H1 (cell line): ENCODE data around the gene PIAS1. TPM values are rescaled to one million over a fixed set of nuclear protein-coding genes. Genes with fewer than 3 reads are reported as not detected.

Experiments used
- CTCF ChIA-PET: fragments of 300-600 bp; sonication (Branson Sonifier 250); formaldehyde crosslinking; loops from one replicate; lab custom pipeline; 2021; ENCODE audit not compliant: partially characterized antibody; lab: Charles Lee
- POLR2A ChIA-PET: fragments of 300-600 bp; sonication (Branson Sonifier 250); formaldehyde crosslinking; loops from one replicate; lab custom pipeline; 2021; ENCODE audit warnings: inconsistent platforms; ENCODE audit not compliant: partially characterized antibody; lab: Charles Lee
- DNase-seq, 2 experiments: peaks; one replicate each; pipeline versions ENCODE4 v3.0.0 to v3.0.0-alpha.2; 2010 to 2022; ENCODE audit warnings: low spot score in 2 of 2, low read depth in 1 of 2, mixed read lengths in 1 of 2
- FAIRE-seq: peaks from 2 replicates; lab custom pipeline; 2011; peaks lifted over from hg19 to GRCh38; lab: Jason Lieb, UNC
- H2AFZ ChIP-seq: 2 replicates; pipeline ENCODE4 v1.8.1; 2012; ENCODE audit warnings: low read length, inconsistent platforms
- H2AK5ac ChIP-seq: 2 replicates; pipeline ENCODE4 v1.6.1; 2013; ENCODE audit warnings: low read depth, low read length
- H2BK120ac ChIP-seq: replicated peaks from 2 replicates; pipeline ENCODE3; 2013; ENCODE audit warnings: low read depth, low read length, inconsistent platforms
- H2BK12ac ChIP-seq: 2 replicates; pipeline ENCODE4 v1.6.1; 2013; ENCODE audit warnings: low read depth, low read length
- H2BK15ac ChIP-seq: 2 replicates; pipeline ENCODE4 v1.6.1; 2013; ENCODE audit warnings: low read length
- H2BK20ac ChIP-seq: 2 replicates; pipeline ENCODE4 v1.6.1; 2013; ENCODE audit warnings: low read length
- H2BK5ac ChIP-seq: 2 replicates; pipeline ENCODE4 v1.6.1; 2013; ENCODE audit warnings: low read depth, low read length
- H3K14ac ChIP-seq: 2 replicates; pipeline ENCODE4 v1.6.1; 2013; ENCODE audit warnings: inconsistent platforms; ENCODE audit not compliant: insufficient read length
- H3K18ac ChIP-seq: 2 replicates; pipeline ENCODE4 v1.6.1; 2013; ENCODE audit warnings: low read length; ENCODE audit errors: extremely low read depth
- H3K23ac ChIP-seq: 2 replicates; pipeline ENCODE4 v1.6.1; 2013; ENCODE audit warnings: inconsistent platforms; ENCODE audit not compliant: insufficient read length
- H3K23me2 ChIP-seq: 2 replicates; pipeline ENCODE4 v1.6.1; 2013; ENCODE audit warnings: low read depth, low read length
- H3K27ac ChIP-seq: 2 replicates; pipeline ENCODE4 v1.6.1; 2011; ENCODE audit warnings: low read depth, low read length, inconsistent platforms
- H3K27me3 ChIP-seq, 4 experiments: replicated peaks in 1 of 4; 1 replicate in 1 of 4; 2 replicates in 3 of 4; pipeline versions ENCODE4 v1.6.1 to v1.8.1; 2011 to 2013; ENCODE audit warnings: low read length in 3 of 4, mild to moderate bottlenecking in 3 of 4, inconsistent platforms in 2 of 4, mixed read lengths in 2 of 4, moderate library complexity in 1 of 4; ENCODE audit not compliant: control insufficient read depth in 3 of 4, insufficient read depth in 3 of 4; ENCODE audit errors: extremely low read depth in 1 of 4
- H3K36me3 ChIP-seq, 4 experiments: 2 replicates each; pipeline versions ENCODE4 v1.6.1 to v1.8.1; 2011 to 2013; ENCODE audit warnings: mild to moderate bottlenecking in 4 of 4, low read length in 3 of 4, moderate library complexity in 2 of 4, control low read depth in 1 of 4, inconsistent platforms in 1 of 4; ENCODE audit not compliant: insufficient read depth in 4 of 4, control insufficient read depth in 2 of 4
- H3K4ac ChIP-seq: replicated peaks from 2 replicates; pipeline ENCODE3; 2013; ENCODE audit warnings: low read length, low read depth, mixed read lengths, inconsistent platforms; ENCODE audit not compliant: insufficient read length
- H3K4me1 ChIP-seq, 4 experiments: replicated peaks in 1 of 4; 1 replicate in 1 of 4; 2 replicates in 3 of 4; pipeline versions ENCODE4 v1.6.1 to v1.8.1; 2011 to 2013; ENCODE audit warnings: low read length in 3 of 4, inconsistent platforms in 2 of 4, mixed read lengths in 1 of 4; ENCODE audit not compliant: insufficient read depth in 4 of 4, control insufficient read depth in 3 of 4
- H3K4me2 ChIP-seq, 2 experiments: 2 replicates each; pipeline versions ENCODE4 v1.6.1 to v1.8.1; 2011 to 2013; ENCODE audit warnings: low read depth in 2 of 2, low read length in 2 of 2, control low read depth in 1 of 2, inconsistent platforms in 1 of 2, mild to moderate bottlenecking in 1 of 2; ENCODE audit not compliant: insufficient read depth in 1 of 2
- H3K4me3 ChIP-seq, 4 experiments: fragments of 200-600, 300-600 bp in 1 of 4; sonication (generic), shearing (Covaris generic), sonication (Bioruptor Twin) in 1 of 4; 2 replicates each; pipeline versions ENCODE4 v1.5.1 to v1.8.1; 2011 to 2016; ENCODE audit warnings: low read length in 4 of 4, low read depth in 3 of 4, control low read depth in 2 of 4, inconsistent platforms in 2 of 4, mild to moderate bottlenecking in 2 of 4, mixed read lengths in 1 of 4, moderate library complexity in 1 of 4; ENCODE audit not compliant: insufficient read depth in 2 of 4; ENCODE audit errors: extremely low read depth in 1 of 4
- H3K56ac ChIP-seq: replicated peaks from 2 replicates; pipeline ENCODE3; 2013; ENCODE audit warnings: low read depth, mild to moderate bottlenecking, mixed read lengths, low read length, inconsistent platforms; ENCODE audit not compliant: insufficient read length
- H3K79me1 ChIP-seq: 2 replicates; pipeline ENCODE4 v1.6.1; 2013; ENCODE audit warnings: low read depth, low read length, control low read depth
- H3K79me2 ChIP-seq, 2 experiments: 2 replicates each; pipeline versions ENCODE4 v1.6.1 to v1.8.1; 2012 to 2013; ENCODE audit warnings: low read length in 2 of 2, mild to moderate bottlenecking in 2 of 2, inconsistent platforms in 1 of 2; ENCODE audit not compliant: insufficient read depth in 2 of 2, control insufficient read depth in 1 of 2
- H3K9ac ChIP-seq, 4 experiments: replicated peaks in 1 of 4; 1 replicate in 1 of 4; 2 replicates in 3 of 4; pipeline versions ENCODE4 v1.6.1 to v1.8.1; 2011 to 2013; ENCODE audit warnings: low read depth in 3 of 4, low read length in 3 of 4, control low read depth in 2 of 4, mild to moderate bottlenecking in 2 of 4, moderate library complexity in 2 of 4, inconsistent platforms in 1 of 4; ENCODE audit errors: extremely low read depth in 1 of 4
- H3K9me3 ChIP-seq, 2 experiments: 2 replicates each; pipeline versions ENCODE4 v1.6.1 to v1.8.1; 2012 to 2013; ENCODE audit warnings: mild to moderate bottlenecking in 2 of 2, moderate library complexity in 2 of 2, control low read depth in 1 of 2, inconsistent platforms in 1 of 2, low read depth in 1 of 2, low read length in 1 of 2, mixed read lengths in 1 of 2; ENCODE audit not compliant: insufficient read depth in 2 of 2
- H4K20me1 ChIP-seq, 2 experiments: replicated peaks in 1 of 2; 2 replicates each; pipeline versions ENCODE3 to v1.8.1; 2011 to 2013; ENCODE audit warnings: inconsistent platforms in 2 of 2, low read length in 2 of 2, mild to moderate bottlenecking in 1 of 2; ENCODE audit not compliant: insufficient read depth in 2 of 2, control insufficient read depth in 1 of 2
- H4K5ac ChIP-seq: 2 replicates; pipeline ENCODE4 v1.6.1; 2013; ENCODE audit warnings: low read length, low read depth, mixed read lengths, inconsistent platforms; ENCODE audit not compliant: insufficient read length
- H4K8ac ChIP-seq: 2 replicates; pipeline ENCODE4 v1.8.0; 2013; ENCODE audit warnings: mild to moderate bottlenecking, moderate library complexity, low read length, inconsistent platforms; ENCODE audit not compliant: insufficient read depth; ENCODE audit errors: extremely low read depth
- H4K91ac ChIP-seq: replicated peaks from 2 replicates; pipeline ENCODE3; 2013; ENCODE audit warnings: low read length, mixed read lengths, inconsistent platforms; ENCODE audit not compliant: insufficient read length
- BRCA1 ChIP-seq: IDR thresholded peaks from 2 replicates; pipeline ENCODE4 v1.6.1; 2012; ENCODE audit warnings: low read depth, low read length, improper control_type of control experiment
- CEBPB ChIP-seq: IDR thresholded peaks from 2 replicates; pipeline ENCODE4 v1.6.1; 2012; ENCODE audit warnings: low read depth, low read length
- EGR1 ChIP-seq: IDR thresholded peaks from 2 replicates; pipeline ENCODE4 v1.6.1; 2011; ENCODE audit warnings: low read depth, low read length, borderline replicate concordance
- EP300 ChIP-seq, 2 experiments: IDR thresholded peaks; 1 replicate in 1 of 2; 2 replicates in 1 of 2; pipeline ENCODE4 v1.6.1; 2011 to 2012; ENCODE audit warnings: low read depth in 2 of 2, low read length in 2 of 2, mild to moderate bottlenecking in 2 of 2, borderline replicate concordance in 1 of 2, inconsistent platforms in 1 of 2, moderate library complexity in 1 of 2
- GABPA ChIP-seq: IDR thresholded peaks from 2 replicates; pipeline ENCODE4 v1.6.1; 2011; ENCODE audit warnings: mild to moderate bottlenecking, low read length, moderate library complexity, borderline replicate concordance; ENCODE audit not compliant: insufficient read depth
- JUN ChIP-seq: IDR thresholded peaks from 2 replicates; pipeline ENCODE4 v1.6.1; 2011; ENCODE audit warnings: low read depth, mild to moderate bottlenecking, improper control_type of control experiment, low read length
- KDM4A ChIP-seq: IDR thresholded peaks from one replicate; pipeline ENCODE4 v1.7.1; 2012; ENCODE audit warnings: low read depth, mild to moderate bottlenecking, moderate library complexity, low read length, inconsistent platforms; ENCODE audit not compliant: severe bottlenecking
- KDM5A ChIP-seq: fragments of 200-600 bp; IDR thresholded peaks from 2 replicates; pipeline ENCODE4 v1.7.1; 2012; ENCODE audit warnings: mild to moderate bottlenecking, low read length, inconsistent platforms, mixed read lengths
- PHF8 ChIP-seq: fragments of 200-600 bp; sonication (generic); conservative IDR thresholded peaks from 2 replicates; pipeline ENCODE4 v1.7.1; 2012; ENCODE audit warnings: low read depth, mild to moderate bottlenecking, inconsistent platforms, low read length, moderate library complexity
- SIX5 ChIP-seq: IDR thresholded peaks from 2 replicates; pipeline ENCODE4 v1.6.1; 2011; ENCODE audit warnings: mild to moderate bottlenecking, low read depth, low read length
- SP2 ChIP-seq: IDR thresholded peaks from 2 replicates; pipeline ENCODE4 v1.6.1; 2012; ENCODE audit warnings: mild to moderate bottlenecking, low read length, inconsistent platforms
- WGBS, 2 experiments: shearing (Covaris generic) in 1 of 2; methylation state at CpG; one replicate each; pipeline versions ENCODE4 v1.1.6 to v1.1.7; 2013 to 2015; ENCODE audit warnings: low lambda C conversion rate in 2 of 2, mixed read lengths in 2 of 2, inconsistent platforms in 1 of 2, low coverage in 1 of 2, missing lambda C conversion rate in 1 of 2; ENCODE audit not compliant: insufficient replicate concordance in 2 of 2, insufficient coverage in 1 of 2, insufficient read length in 1 of 2; ENCODE audit errors: extremely low coverage in 1 of 2, missing lambda C conversion rate in 1 of 2; 5-methylcytosine and 5-hydroxymethylcytosine counted together
- polyA plus RNA-seq, 7 experiments: library from polyadenylated mRNA; depleted of rRNA in 3 of 7; stranded (reverse) in 5 of 7; unstranded in 2 of 7; fragments of >200 nt in 5 of 7; fragments of 200-250 nt in 2 of 7; gene quantifications; 1 replicate in 5 of 7; 2 replicates in 1 of 7; 4 replicates in 1 of 7; pipeline versions ENCODE4 v1.2.1 to v1.2.3, GENCODE V29; 2011 to 2013; ENCODE audit warnings: missing spikeins in 2 of 7, mixed read lengths in 2 of 7
- total RNA-seq: library from RNA; stranded (reverse); fragmentation: NEBNext Ultra II Directional; extraction: Animal tissue kit (Norgen Biotek cat#: 25700); gene quantifications from 2 replicates; pipeline ENCODE4 v1.2.1, GENCODE V29; 2021
- TF ChIP-seq, protein P1 (sequence below), 3 experiments: IDR thresholded peaks; 1 replicate in 2 of 3; 2 replicates in 1 of 3; pipeline versions ENCODE4 v1.5.1 to v1.6.1; 2011; ENCODE audit warnings: low read length in 3 of 3, mild to moderate bottlenecking in 3 of 3, inconsistent platforms in 2 of 3, low read depth in 1 of 3, moderate library complexity in 1 of 3; ENCODE audit not compliant: insufficient read depth in 1 of 3; ENCODE audit errors: control extremely low read depth in 1 of 3

Gene PIAS1
- total and polyA plus RNA-seq, 2 of the 8 experiments (the other 6 are each of a cell fraction or from before 2014, with no cell fraction given): 30.8 to 34.5 TPM

DNA sequence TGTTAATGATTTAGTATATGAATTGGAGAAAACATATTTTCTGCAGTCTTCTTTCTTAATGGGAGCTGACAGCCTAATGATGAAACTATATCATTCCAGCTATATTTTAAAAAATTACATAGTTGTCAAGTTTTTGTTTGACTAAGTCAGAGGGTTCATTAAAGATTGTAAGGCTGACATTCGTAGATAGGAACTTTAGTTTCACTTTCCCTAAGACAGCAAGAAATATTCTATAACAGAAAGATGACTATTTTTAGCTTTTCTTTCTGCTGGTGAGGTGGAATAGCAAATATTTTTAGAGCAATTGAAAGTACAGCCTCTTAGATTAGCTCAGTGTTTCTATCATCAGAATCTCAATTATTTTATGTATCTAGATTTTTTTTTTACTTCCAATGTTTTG, 60.2 kb downstream of the PIAS1 start:
- H3K79me1 ChIP-seq: no peaks in the 10 kb centered on the region; the same call in 1 of the 2 replicates
- no peak overlapping the region for H3K4me2 ChIP-seq
- no peak overlapping the region for H3K27ac ChIP-seq
- no peak overlapping the region for H3K56ac ChIP-seq
- no peak overlapping the region for H3K14ac ChIP-seq
- no peak overlapping the region for H2AK5ac ChIP-seq
- no peak overlapping the region for H4K8ac ChIP-seq
- H4K5ac ChIP-seq: no peak overlapping the region
- H3K4me1 ChIP-seq: no peaks in the 10 kb centered on the region
- H3K9ac ChIP-seq: no peak overlapping the region
- H3K9me3 ChIP-seq: no peaks in the 10 kb centered on the region
- no peak overlapping the region for H2AFZ ChIP-seq
- peaks cover 0 to 42% of the 10 kb centered on the region in 2 experiments; a peak in 2 of 4 replicates for H3K79me2 ChIP-seq
- peaks cover 0 to 2% of the 10 kb centered on the region in 2 experiments for H4K20me1 ChIP-seq
- no peak overlapping the region for H3K4me3 ChIP-seq
- H2BK120ac ChIP-seq: no peak overlapping the region
- H2BK12ac ChIP-seq: no peak overlapping the region
- H2BK5ac ChIP-seq: no peak overlapping the region
- no peak overlapping the region for H3K23ac ChIP-seq
- H3K4ac ChIP-seq: no peak overlapping the region
- WGBS, 2 experiments: 96% methylated on average over 1 of the region's 1 CpG; no CpG with 5 or more reads in 1 of the 2 experiments
- no peak overlapping the region for H2BK15ac ChIP-seq
- FAIRE-seq (no peak), DNase-seq (no peak)
- ChIA-PET POLR2A (no interaction called here), CTCF (interaction anchor here (0.6 to 0.9 kb wide), 2 partner anchors 77 to 446 kb away, joined by 3 to 5 read pairs; no protein-coding TSS in a partner anchor)
- H2BK20ac ChIP-seq: no peak overlapping the region
- H3K27me3 ChIP-seq: no peaks in the 10 kb centered on the region
- H4K91ac ChIP-seq: no peak overlapping the region
- H3K36me3 ChIP-seq: no peaks in the 10 kb centered on the region; a peak in 1 of 8 replicates
- no peaks in the 10 kb centered on the region for H3K23me2 ChIP-seq
- H3K18ac ChIP-seq: no peak overlapping the region
- TF ChIP-seq PHF8: no peak
- no peak for TF ChIP-seq CEBPB
- TF ChIP-seq EGR1: no peak
- no peak for TF ChIP-seq JUN
- TF ChIP-seq, protein P1, sequence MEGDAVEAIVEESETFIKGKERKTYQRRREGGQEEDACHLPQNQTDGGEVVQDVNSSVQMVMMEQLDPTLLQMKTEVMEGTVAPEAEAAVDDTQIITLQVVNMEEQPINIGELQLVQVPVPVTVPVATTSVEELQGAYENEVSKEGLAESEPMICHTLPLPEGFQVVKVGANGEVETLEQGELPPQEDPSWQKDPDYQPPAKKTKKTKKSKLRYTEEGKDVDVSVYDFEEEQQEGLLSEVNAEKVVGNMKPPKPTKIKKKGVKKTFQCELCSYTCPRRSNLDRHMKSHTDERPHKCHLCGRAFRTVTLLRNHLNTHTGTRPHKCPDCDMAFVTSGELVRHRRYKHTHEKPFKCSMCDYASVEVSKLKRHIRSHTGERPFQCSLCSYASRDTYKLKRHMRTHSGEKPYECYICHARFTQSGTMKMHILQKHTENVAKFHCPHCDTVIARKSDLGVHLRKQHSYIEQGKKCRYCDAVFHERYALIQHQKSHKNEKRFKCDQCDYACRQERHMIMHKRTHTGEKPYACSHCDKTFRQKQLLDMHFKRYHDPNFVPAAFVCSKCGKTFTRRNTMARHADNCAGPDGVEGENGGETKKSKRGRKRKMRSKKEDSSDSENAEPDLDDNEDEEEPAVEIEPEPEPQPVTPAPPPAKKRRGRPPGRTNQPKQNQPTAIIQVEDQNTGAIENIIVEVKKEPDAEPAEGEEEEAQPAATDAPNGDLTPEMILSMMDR (IDR thresholded peaks at IDR 0.05; ENCODE audit: control extremely low read depth in 1 of 3, insufficient read depth in 1 of 3, low read depth in 1 of 3, low read length in 3 of 3): no peak
- TF ChIP-seq SP2: no peak
- TF ChIP-seq EP300 (IDR thresholded peaks at IDR 0.05; ENCODE audit: borderline replicate concordance in 1 of 2, low read depth in 2 of 2, low read length in 2 of 2): no peak
- TF ChIP-seq KDM4A: no peak
- no peak for TF ChIP-seq GABPA
- TF ChIP-seq BRCA1: no peak
- no peak for TF ChIP-seq SIX5
- no peak for TF ChIP-seq KDM5A
